Measurements from ENCODE around the gene BMF. TPM values are rescaled to one million over a fixed set of nuclear protein-coding genes. Genes with fewer than 3 reads are reported as not detected.

BMF gene
- total and polyA plus RNA-seq, 2 donors = 28.5 to 70.4 TPM

DNA sequence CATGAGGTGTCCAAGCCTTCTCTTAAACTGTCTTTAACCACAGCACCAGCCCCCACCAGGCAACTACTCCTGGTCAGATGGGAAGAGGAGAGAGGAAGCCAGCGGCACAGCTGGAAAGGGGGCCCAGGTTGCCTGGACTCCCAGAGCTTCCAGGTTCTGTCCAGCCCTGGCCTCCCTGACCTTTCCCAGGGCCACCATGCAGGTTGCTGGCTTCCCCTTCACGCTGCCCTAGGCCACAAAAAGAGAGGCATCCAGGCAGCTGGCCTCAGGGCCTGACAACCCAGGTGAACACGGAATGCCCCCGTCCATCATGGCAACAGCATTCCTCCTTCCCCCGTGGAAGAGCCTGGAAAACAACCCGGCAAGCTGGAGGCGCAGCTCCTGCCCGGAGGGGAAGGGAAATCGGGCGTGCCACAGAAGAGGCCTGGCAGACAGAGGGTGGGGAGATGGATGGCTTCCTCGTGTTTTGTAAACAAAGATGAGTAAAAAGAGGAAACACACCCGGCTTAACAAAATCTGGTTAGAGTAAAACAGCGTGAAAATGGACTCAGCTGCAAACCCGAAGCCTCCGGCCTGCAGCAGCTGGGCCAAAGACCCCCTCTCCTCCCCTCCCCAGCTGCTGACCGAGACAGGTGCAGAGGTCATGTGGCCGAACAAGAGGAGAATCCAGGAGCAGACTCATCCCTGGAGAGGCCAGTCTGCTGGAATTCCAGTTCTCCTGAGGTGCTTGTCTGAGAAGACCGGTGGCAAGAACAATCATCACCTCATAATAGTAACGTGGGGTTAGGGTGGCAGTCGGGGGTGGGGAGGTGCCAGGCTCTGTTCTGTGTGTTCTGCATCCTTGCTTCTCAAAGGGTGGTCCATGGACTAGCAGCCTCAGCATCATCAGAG is 15.5 kb downstream of the BMF start:
- no peaks in the 10 kb centered on the region for H3K27me3 ChIP-seq (ENCODE audit: control insufficient read depth in 2 of 2, insufficient read depth in 1 of 2, low read length in 1 of 2)
- DNase-seq (ENCODE audit: low read depth in 6 of 9, low spot score in 9 of 9) = no peak
- H3K4me1 ChIP-seq (ENCODE audit: control insufficient read depth in 2 of 2, insufficient read depth in 2 of 2, low read length in 2 of 2) = peaks cover 43 to 89% of the 10 kb centered on the region in 2 donors
- H3K36me3 ChIP-seq (ENCODE audit: control insufficient read depth in 2 of 2, insufficient read depth in 2 of 2, low read length in 1 of 2) = peaks cover 70 to 86% of the 10 kb centered on the region in 2 donors
- H3K9me3 ChIP-seq (ENCODE audit: control insufficient read depth in 2 of 2, insufficient read depth in 1 of 2, low read length in 1 of 2) = no peaks in the 10 kb centered on the region
- H3K4me3 ChIP-seq (ENCODE audit: low read length in 2 of 2) = no peak overlapping the region
- peak overlapping the region in 1 of 2 donors; percentile 8 for H3K27ac ChIP-seq (ENCODE audit: low read depth in 1 of 2, low read length in 1 of 2)
- WGBS = 84% methylated on average over 20 of the region's 20 CpGs

DNA sequence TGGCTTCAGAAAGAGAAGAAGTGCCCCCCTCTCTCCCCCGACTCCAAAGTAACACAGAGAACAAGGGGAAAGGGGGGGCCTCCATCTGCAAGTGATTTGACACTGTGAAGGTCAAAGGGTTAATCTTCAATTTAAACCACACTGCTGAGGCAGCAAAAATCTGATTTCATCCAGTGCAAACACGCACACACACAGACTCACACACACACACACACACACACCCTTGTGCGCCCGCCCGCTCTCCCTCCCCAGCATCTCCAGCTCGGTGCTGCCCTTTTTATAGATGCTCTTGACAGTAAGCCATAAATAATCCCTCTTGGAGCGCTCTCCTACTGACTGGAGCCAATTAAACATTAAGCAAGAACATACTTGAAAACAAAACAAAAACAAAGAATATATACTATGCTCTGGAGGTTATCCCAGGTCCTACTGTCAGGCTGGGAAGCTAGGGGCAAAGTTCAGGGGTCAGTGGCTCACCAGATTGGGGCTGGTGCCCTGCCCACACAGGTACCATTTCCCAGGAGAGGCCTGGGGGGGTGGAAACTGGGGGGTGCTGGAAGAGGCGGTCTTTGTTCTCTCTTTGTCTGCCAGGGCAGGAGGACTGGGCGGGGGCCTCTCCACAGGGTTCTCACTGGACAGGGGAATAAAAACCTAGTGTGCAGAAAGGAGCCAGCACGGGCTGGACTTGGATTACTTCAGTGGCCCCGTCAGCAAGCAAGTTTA is 16.3 kb downstream of the BMF start:
- no peaks in the 10 kb centered on the region for H3K9me3 ChIP-seq (ENCODE audit: control insufficient read depth in 2 of 2, insufficient read depth in 1 of 2, low read length in 1 of 2)
- no peak for DNase-seq (ENCODE audit: low read depth in 6 of 9, low spot score in 9 of 9)
- no peaks in the 10 kb centered on the region for H3K27me3 ChIP-seq (ENCODE audit: control insufficient read depth in 2 of 2, insufficient read depth in 1 of 2, low read length in 1 of 2)
- peak overlapping the region in 1 of 2 donors; percentile 34 for H3K27ac ChIP-seq (ENCODE audit: low read depth in 1 of 2, low read length in 1 of 2)
- no peak overlapping the region for H3K4me3 ChIP-seq (ENCODE audit: low read length in 2 of 2)
- H3K36me3 ChIP-seq (ENCODE audit: control insufficient read depth in 2 of 2, insufficient read depth in 2 of 2, low read length in 1 of 2) = peaks cover 65 to 78% of the 10 kb centered on the region in 2 donors
- peaks cover 38 to 89% of the 10 kb centered on the region in 2 donors for H3K4me1 ChIP-seq (ENCODE audit: control insufficient read depth in 2 of 2, insufficient read depth in 2 of 2, low read length in 2 of 2)
- 86% methylated on average over 11 of the region's 11 CpGs for WGBS

DNA sequence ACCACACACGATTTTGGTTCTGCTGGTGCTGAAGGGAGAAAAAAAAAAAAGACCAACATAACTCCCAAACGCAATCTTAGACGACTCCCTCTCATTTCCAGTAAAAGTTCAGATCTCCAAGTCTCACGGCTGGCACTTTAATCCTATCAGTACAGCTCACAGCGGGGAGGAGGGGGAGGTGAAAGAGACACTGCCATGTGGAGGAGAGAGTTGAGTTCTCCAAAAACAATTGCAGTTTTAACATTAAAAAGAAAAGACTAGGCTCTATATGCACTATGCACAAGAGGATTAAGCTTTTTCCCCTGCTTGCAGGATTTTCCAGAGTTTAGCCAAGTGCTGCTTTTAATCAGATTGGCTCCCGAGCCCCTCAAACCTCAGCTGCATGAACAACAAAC is 16.8 kb downstream of the BMF start:
- no peaks in the 10 kb centered on the region for H3K27me3 ChIP-seq (ENCODE audit: control insufficient read depth in 2 of 2, insufficient read depth in 1 of 2, low read length in 1 of 2)
- H3K4me1 ChIP-seq (ENCODE audit: control insufficient read depth in 2 of 2, insufficient read depth in 2 of 2, low read length in 2 of 2) = peaks cover 33 to 89% of the 10 kb centered on the region in 2 donors
- no peak overlapping the region for H3K27ac ChIP-seq (ENCODE audit: low read depth in 1 of 2, low read length in 1 of 2)
- no peak for DNase-seq (ENCODE audit: low read depth in 6 of 9, low spot score in 9 of 9)
- 70% methylated on average over 6 of the region's 6 CpGs for WGBS
- H3K4me3 ChIP-seq (ENCODE audit: low read length in 2 of 2) = no peak overlapping the region
- H3K36me3 ChIP-seq (ENCODE audit: control insufficient read depth in 2 of 2, insufficient read depth in 2 of 2, low read length in 1 of 2) = peaks cover 64 to 72% of the 10 kb centered on the region in 2 donors
- H3K9me3 ChIP-seq (ENCODE audit: control insufficient read depth in 2 of 2, insufficient read depth in 1 of 2, low read length in 1 of 2) = no peaks in the 10 kb centered on the region

DNA sequence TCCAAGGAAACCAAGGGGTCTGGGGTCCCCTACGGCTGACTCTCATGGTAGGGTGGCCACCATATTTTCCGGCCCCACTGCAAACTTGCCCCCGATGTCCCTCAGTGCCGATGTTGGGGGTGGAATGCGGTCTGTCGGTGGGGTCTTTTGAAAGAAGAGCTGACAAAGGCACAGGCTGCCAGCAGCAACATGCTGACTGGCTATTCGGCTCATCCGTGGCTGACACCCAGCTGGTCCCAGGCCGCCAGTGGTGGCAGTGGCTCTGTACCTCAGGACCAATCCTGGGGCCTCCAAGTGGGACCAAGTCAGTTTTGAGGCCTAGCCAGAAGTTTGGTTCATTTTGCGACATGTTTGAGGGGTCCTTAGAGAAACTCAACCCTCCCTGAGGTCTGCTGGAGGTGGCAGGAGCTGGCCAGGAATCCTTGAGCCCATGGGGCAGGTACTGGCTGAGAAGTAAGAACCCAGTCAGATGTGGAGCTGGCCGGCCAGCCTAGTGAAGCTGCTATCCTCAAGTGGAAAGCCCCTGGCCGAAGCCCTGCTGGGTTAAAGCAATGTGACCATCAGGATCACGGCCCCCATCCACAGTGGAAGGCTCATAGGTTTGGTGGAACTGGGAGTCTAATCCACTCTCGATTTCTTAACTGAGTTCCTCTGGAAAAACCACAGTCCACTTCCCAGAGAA is 17.8 kb downstream of the BMF start:
- Histone ChIP-seq H3K9me3 (ENCODE audit: control insufficient read depth in 2 of 2, insufficient read depth in 1 of 2, low read length in 1 of 2) (no peaks in the 10 kb centered on the region), H3K4me1 (ENCODE audit: control insufficient read depth in 2 of 2, insufficient read depth in 2 of 2, low read length in 2 of 2) (peaks cover 25 to 81% of the 10 kb centered on the region in 2 donors), H3K36me3 (ENCODE audit: control insufficient read depth in 2 of 2, insufficient read depth in 2 of 2, low read length in 1 of 2) (peaks cover 57 to 67% of the 10 kb centered on the region in 2 donors), H3K4me3 (ENCODE audit: low read length in 2 of 2) (no peak overlapping the region), H3K27ac (ENCODE audit: low read depth in 1 of 2, low read length in 1 of 2) (no peak overlapping the region), H3K27me3 (ENCODE audit: control insufficient read depth in 2 of 2, insufficient read depth in 1 of 2, low read length in 1 of 2) (no peaks in the 10 kb centered on the region)
- 98% methylated on average over 14 of the region's 14 CpGs for WGBS
- DNase-seq (ENCODE audit: low read depth in 6 of 9, low spot score in 9 of 9) = no peak

DNA sequence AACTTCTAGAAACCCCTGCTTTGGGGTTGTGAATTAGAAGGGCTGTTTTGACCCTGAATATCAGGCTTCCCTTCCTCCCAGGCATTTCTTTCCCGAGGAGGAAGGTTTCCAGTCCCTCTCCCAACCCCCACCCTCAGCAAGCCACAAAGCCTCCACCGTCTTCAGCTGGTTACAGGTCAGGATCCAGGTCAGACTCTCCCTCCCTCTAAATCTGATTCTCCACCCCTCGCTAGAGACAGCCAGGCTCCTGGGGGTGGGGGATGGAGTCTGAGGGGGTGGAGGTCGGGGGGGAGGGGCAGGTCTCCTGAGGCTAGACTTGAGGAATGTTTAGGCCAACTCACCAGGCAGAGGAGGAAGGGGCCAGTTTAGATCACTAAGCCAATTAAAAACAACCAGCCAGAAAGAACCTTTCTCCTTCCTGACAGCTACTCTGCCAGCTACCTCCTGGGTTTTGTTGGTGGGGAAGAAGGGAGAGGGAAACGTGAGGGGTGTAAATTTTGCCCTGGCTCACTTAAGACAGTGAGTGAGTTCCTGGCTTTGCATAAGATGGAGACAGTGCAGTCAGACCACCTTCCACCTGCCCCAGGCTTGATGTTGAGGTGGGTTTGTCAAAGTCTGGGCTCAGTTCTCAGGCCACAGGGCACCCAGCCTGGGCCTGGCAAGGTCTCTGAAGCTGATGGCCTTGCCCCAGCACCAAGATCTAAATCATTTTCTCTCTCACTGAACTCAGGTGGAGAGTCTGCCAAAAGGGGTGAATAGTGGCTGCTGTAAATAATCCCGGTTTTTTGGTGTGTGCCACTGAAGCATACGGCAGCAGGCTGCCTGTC is 19.5 kb downstream of the BMF start:
- peaks cover 16 to 76% of the 10 kb centered on the region in 2 donors for H3K4me1 ChIP-seq (ENCODE audit: control insufficient read depth in 2 of 2, insufficient read depth in 2 of 2, low read length in 2 of 2)
- peak overlapping the region in 1 of 2 donors; percentile 19 for H3K27ac ChIP-seq (ENCODE audit: low read depth in 1 of 2, low read length in 1 of 2)
- H3K36me3 ChIP-seq (ENCODE audit: control insufficient read depth in 2 of 2, insufficient read depth in 2 of 2, low read length in 1 of 2) = peaks cover 42 to 50% of the 10 kb centered on the region in 2 donors
- WGBS = 77% methylated on average over 7 of the region's 7 CpGs
- no peaks in the 10 kb centered on the region for H3K27me3 ChIP-seq (ENCODE audit: control insufficient read depth in 2 of 2, insufficient read depth in 1 of 2, low read length in 1 of 2)
- no peak for DNase-seq (ENCODE audit: low read depth in 6 of 9, low spot score in 9 of 9)
- H3K4me3 ChIP-seq (ENCODE audit: low read length in 2 of 2) = no peak overlapping the region
- no peaks in the 10 kb centered on the region for H3K9me3 ChIP-seq (ENCODE audit: control insufficient read depth in 2 of 2, insufficient read depth in 1 of 2, low read length in 1 of 2)

DNA sequence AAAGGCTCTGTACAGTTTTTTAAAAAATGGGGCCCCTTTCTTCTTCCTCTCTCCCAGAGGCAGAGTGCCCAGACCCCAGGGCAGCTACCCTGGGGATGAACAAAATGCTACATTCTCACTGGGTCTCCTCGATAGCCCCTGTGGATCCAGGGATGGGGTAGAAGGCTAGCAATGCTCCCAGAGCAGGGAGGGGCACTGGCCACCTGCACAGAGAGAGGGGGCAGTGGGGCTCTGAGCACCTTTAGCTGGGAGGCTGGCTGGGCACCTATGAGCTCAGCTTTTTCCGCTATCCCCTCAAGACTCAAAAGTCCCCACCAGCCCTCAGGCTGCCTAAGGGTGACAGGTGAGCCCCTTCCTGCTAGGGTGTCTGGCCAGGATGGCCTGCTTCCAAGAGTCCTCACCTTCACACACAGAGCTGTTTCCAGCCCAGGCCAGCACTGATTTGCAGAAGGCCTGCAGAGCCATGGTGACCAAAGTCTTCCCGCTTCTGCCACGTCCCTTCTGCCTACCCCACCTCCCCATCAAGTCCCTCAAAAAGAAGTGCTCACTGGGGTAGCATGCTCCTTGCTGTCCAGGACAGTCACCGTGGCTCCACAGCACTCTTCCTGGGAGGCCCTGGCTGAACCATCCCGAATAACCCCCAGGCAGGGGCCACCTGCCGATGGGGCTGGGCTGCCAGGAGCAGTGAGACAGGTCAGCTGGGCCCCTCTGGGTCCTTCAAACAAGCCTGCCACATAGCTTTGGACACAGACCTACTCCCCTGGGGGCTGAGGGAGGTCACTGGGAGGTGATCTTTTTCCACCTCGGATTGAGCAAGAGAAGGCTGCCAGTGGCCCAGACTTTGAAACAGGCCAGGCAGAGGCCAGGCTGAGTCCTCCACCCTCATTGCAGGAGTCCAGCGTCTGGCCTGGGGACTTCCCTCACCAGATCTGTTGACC is 20.4 kb downstream of the BMF start:
- Histone ChIP-seq H3K4me3 (ENCODE audit: low read length in 2 of 2) (no peak overlapping the region), H3K36me3 (ENCODE audit: control insufficient read depth in 2 of 2, insufficient read depth in 2 of 2, low read length in 1 of 2) (peaks cover 33 to 41% of the 10 kb centered on the region in 2 donors), H3K27me3 (ENCODE audit: control insufficient read depth in 2 of 2, insufficient read depth in 1 of 2, low read length in 1 of 2) (no peaks in the 10 kb centered on the region), H3K4me1 (ENCODE audit: control insufficient read depth in 2 of 2, insufficient read depth in 2 of 2, low read length in 2 of 2) (peaks cover 24 to 76% of the 10 kb centered on the region in 2 donors), H3K27ac (ENCODE audit: low read depth in 1 of 2, low read length in 1 of 2) (no peak overlapping the region), H3K9me3 (ENCODE audit: control insufficient read depth in 2 of 2, insufficient read depth in 1 of 2, low read length in 1 of 2) (no peaks in the 10 kb centered on the region)
- 97% methylated on average over 9 of the region's 9 CpGs for WGBS
- no peak for DNase-seq (ENCODE audit: low read depth in 6 of 9, low spot score in 9 of 9)

DNA sequence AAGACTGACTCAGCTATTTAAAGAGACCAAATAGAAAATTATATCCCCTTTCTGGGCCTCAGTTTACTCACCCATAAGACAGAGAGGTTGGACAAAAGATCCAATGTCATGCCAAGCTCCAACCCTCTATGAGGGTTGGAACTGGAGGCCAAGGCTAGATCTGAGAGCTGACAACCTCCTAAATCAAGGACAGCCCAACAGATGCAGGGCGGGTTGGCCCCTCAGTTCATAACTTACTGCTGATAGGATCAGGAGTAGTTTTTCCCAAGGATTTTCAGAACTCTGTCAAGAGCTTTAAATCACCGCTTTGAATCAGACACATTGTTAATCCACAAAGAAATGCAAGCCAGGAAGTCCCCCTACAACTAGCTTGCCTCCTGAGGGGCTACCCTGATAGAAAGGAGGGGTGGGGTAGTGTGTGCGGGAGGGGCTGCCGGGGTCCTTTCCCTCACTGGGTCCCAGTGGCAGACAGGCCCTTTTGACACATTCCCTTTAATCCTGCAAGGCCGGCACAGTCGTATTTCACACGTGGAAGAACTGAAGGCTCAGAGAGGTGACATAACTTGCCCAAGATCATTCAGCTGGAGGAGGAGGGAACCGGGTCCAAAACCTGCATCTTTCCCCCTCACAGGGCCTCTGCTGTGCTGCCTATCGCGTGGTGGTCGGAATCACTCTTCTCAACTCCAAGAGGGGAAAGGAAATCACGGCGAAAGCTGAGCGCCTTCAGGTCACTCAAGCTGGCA is 21.4 kb downstream of the BMF start:
- Histone ChIP-seq H3K4me3 (ENCODE audit: low read length in 2 of 2) (no peak overlapping the region), H3K36me3 (ENCODE audit: control insufficient read depth in 2 of 2, insufficient read depth in 2 of 2, low read length in 1 of 2) (peaks cover 25 to 31% of the 10 kb centered on the region in 2 donors), H3K4me1 (ENCODE audit: control insufficient read depth in 2 of 2, insufficient read depth in 2 of 2, low read length in 2 of 2) (peaks cover 29 to 76% of the 10 kb centered on the region in 2 donors), H3K27me3 (ENCODE audit: control insufficient read depth in 2 of 2, insufficient read depth in 1 of 2, low read length in 1 of 2) (no peaks in the 10 kb centered on the region), H3K9me3 (ENCODE audit: control insufficient read depth in 2 of 2, insufficient read depth in 1 of 2, low read length in 1 of 2) (no peaks in the 10 kb centered on the region), H3K27ac (ENCODE audit: low read depth in 1 of 2, low read length in 1 of 2) (peak overlapping the region in 1 of 2 donors; percentile 9)
- DNase-seq (ENCODE audit: low read depth in 6 of 9, low spot score in 9 of 9) = no peak
- 86% methylated on average over 14 of the region's 14 CpGs for WGBS
